Measurements from ENCODE around the gene GBA2.

The GBA2 gene

GRCh38 chr9:35757892-35758275 is 8.9 kb upstream of the GBA2 start:
- no peak for DNase-seq (ENCODE audit: low read depth)
- no peak for TF ChIP-seq CTCF (conservative IDR thresholded peaks at IDR 0.05; ENCODE audit: low read depth, low read length)
- H3K4me3 ChIP-seq (ENCODE audit: low read depth, low read length), result no peak overlapping the region

GRCh38 chr9:35757226-35757891 is 8.3 kb upstream of the GBA2 start:
- no peak for DNase-seq (ENCODE audit: low read depth)
- TF ChIP-seq CTCF (conservative IDR thresholded peaks at IDR 0.05; ENCODE audit: low read depth, low read length), result no peak
- H3K4me3 ChIP-seq (ENCODE audit: low read depth, low read length), result peak overlapping the region; percentile 24

GRCh38 chr9:35756275-35757225 is 7.5 kb upstream of the GBA2 start:
- no peak for DNase-seq (ENCODE audit: low read depth)
- H3K4me3 ChIP-seq (ENCODE audit: low read depth, low read length), result peak overlapping the region; percentile 37
- peak; percentile 66 for TF ChIP-seq CTCF (conservative IDR thresholded peaks at IDR 0.05; ENCODE audit: low read depth, low read length)

GRCh38 chr9:35755071-35755470 is 6.0 kb upstream of the GBA2 start:
- DNase-seq (ENCODE audit: low read depth), result no peak
- no peak overlapping the region for H3K4me3 ChIP-seq (ENCODE audit: low read depth, low read length)
- TF ChIP-seq CTCF (conservative IDR thresholded peaks at IDR 0.05; ENCODE audit: low read depth, low read length), result no peak

GRCh38 chr9:35754264-35754663 is 5.2 kb upstream of the GBA2 start, which contains the start of gene MSMP:
TSS of gene MSMP (minus strand) at chr9:35754276. CDS start at chr9:35754129, 147 bp downstream.
- no peak for TF ChIP-seq CTCF (conservative IDR thresholded peaks at IDR 0.05; ENCODE audit: low read depth, low read length)
- no peak within 1 kb of the TSS for H3K4me3 ChIP-seq (ENCODE audit: low read depth, low read length)
- DNase-seq (ENCODE audit: low read depth), result peak; percentile 45

GRCh38 chr9:35753466-35753865 is 4.4 kb upstream of the GBA2 start:
- DNase-seq (ENCODE audit: low read depth), result no peak
- no peak overlapping the region for H3K4me3 ChIP-seq (ENCODE audit: low read depth, low read length)
- no peak for TF ChIP-seq CTCF (conservative IDR thresholded peaks at IDR 0.05; ENCODE audit: low read depth, low read length)

Data from choroid plexus epithelial cell (primary cell).